Measurements from ENCODE around the gene RNF212. TPM values are rescaled to one million over a fixed set of nuclear protein-coding genes. Genes with fewer than 3 reads are reported as not detected.
"Not testable (repeated sequence)": the region's sequence is repeated elsewhere in the genome, so short reads cannot be mapped to it uniquely, and the experiment has no call there.

RNF212 gene
- total RNA-seq, 2 donors from 2014 or later = 7.1 to 15.3 TPM

- no peak for DNase-seq (ENCODE audit: low spot score)
- no peak overlapping the region for H3K27ac ChIP-seq
- WGBS = 88% methylated on average over 16 of the region's 16 CpGs
Observed at GRCh38 chr4:1048773-1049590, 64.4 kb downstream of the RNF212 start.

DNA sequence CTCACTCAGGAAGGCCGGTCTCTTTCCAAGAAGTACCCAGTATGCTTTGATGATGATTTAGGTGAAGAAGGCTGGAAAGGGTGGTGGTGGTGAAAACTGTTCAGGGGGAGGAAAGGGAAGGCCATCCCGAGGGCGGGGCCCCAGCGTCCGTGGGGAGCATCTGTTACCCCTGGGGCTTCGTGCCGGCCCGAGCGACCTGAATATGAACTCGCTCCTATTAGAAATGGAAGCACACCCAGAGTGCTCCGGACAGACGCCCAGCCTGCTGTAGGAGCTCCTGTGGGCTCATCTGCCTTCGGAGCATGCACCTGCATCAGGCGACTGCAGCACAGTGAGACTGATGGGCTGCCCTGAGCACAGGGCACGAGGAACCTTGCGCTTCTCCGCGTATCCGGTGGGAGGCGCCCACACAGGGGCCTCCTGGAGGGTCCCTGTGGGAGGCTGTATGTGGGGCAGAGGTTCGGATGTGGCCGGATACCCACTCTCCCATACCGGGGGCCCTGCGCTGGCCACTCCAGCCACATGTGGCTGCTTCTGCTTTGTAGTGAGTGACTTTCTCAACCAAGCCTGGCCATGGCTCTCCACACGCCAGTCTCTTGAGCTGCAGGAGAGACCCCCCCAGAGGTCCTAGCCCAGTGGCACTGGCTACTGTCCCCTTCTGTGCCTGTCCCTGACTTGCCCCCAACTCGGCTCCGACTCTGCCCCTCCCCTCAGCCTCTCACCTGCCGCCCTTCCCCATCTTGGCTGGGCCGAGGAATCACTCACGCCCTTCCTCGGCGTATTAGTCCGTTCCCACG is 65.2 kb downstream of the RNF212 start:
- H3K36me3 ChIP-seq = no peaks in the 10 kb centered on the region
- no peak overlapping the region for H3K27ac ChIP-seq
- no peaks in the 10 kb centered on the region for H3K4me1 ChIP-seq (replicated peaks)
- no peaks in the 10 kb centered on the region for H3K9me3 ChIP-seq
- H3K27me3 ChIP-seq (replicated peaks; ENCODE audit: insufficient read depth) = no peaks in the 10 kb centered on the region
- H3K4me3 ChIP-seq = no peak overlapping the region
- 81% methylated on average over 34 of the region's 34 CpGs for WGBS
- no peak for DNase-seq (ENCODE audit: low spot score)
- intact Hi-C loops (cut with DNase I) = no loop called here
- TF ChIP-seq POLR2A (IDR thresholded peaks at IDR 0.05) = no peak
- TF ChIP-seq POLR2AphosphoS5 (IDR thresholded peaks at IDR 0.05) = no peak
- no peak for TF ChIP-seq CTCF (IDR thresholded peaks at IDR 0.05)

More at GRCh38 chr4:1048773-1049590, 64.4 kb downstream of the RNF212 start:
- H3K4me3 ChIP-seq = no peak overlapping the region
- TF ChIP-seq POLR2A (IDR thresholded peaks at IDR 0.05) (no peak), CTCF (IDR thresholded peaks at IDR 0.05) (no peak), POLR2AphosphoS5 (IDR thresholded peaks at IDR 0.05) (no peak)
- no peaks in the 10 kb centered on the region for H3K9me3 ChIP-seq
- intact Hi-C loops (cut with DNase I) = no loop called here
- H3K36me3 ChIP-seq = no peaks in the 10 kb centered on the region
- H3K4me1 ChIP-seq (replicated peaks) = no peaks in the 10 kb centered on the region
- no peaks in the 10 kb centered on the region for H3K27me3 ChIP-seq (replicated peaks; ENCODE audit: insufficient read depth)

DNA sequence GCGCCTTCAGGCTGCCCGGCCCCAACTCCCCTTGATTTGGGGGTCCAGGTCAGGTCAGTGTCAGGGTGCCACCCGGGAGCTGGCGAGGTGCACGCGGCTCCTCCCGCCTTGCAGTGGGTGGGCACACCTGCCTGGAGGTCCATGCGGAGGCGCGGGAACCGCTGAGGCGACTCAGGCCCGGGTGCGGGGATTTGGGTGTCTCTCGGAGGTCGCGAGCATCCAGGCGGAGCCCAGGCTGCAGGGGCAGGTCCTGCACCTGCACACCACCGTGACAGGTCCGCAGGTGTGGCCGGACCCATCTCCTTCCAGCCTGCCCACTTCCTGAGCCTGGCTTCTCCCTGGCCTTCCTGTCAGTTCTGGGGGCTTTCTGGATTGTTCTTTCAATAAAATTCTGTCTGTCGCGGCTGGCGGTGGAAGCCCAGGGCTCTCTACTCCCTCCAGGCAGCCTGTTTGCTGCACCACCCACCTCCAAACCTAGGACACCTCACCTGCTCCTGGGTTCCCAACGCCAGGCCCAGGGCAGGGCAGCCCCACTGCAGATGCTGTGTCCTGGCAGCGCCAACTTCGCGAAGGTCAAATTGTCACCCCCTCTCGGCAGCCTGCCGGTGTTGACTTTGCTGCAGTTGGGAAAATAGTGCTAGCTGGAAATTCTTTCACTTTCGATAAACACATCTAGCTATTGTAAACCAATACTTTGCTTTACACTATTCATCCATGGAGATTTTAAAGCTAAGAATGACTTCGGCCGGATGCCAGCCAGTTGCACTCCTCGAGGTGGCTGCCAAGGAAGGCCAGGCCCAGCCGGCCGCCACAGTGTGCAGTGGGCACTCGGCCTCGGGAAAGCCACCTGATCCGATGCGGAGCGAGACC is 66.0 kb downstream of the RNF212 start:
- no peaks in the 10 kb centered on the region for H3K4me1 ChIP-seq (replicated peaks)
- H3K27me3 ChIP-seq (replicated peaks; ENCODE audit: insufficient read depth) = no peaks in the 10 kb centered on the region

DNA sequence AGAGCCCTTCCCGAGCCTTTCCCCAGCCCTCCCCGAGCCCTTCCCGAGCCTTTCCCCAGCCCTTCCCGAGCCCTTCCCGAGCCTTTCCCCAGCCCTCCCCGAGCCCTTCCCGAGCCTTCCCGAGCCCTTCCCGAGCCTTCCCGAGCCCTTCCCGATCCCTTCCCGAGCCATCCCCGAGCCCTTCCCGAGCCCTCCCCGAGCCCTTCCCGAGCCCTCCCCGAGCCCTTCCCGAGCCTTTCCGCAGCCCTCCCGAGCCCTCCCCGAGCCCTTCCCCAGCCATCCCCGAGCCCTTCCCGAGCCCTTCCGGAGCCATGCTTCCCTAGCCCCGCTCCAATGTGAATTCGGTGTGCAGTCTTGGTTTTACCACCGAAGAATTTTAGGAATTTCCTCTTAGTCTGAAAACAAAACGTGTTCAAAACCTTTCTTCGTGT is 66.8 kb downstream of the RNF212 start:
- H3K4me3 ChIP-seq; H3K9me3 ChIP-seq; H3K36me3 ChIP-seq; H3K27ac ChIP-seq; H3K27me3 ChIP-seq (replicated peaks; ENCODE audit: insufficient read depth); intact Hi-C loops (cut with DNase I); H3K4me1 ChIP-seq (replicated peaks): not testable (repeated sequence)
- WGBS = 23% methylated on average over 29 of the region's 29 CpGs
- peak; percentile 48 for DNase-seq (ENCODE audit: low spot score)

More for the DNA sequence above, 66.0 kb downstream of the RNF212 start:
- intact Hi-C loops (cut with DNase I) = no loop called here
- 51% methylated on average over 41 of the region's 41 CpGs for WGBS
- TF ChIP-seq CTCF (IDR thresholded peaks at IDR 0.05) (no peak), POLR2AphosphoS5 (IDR thresholded peaks at IDR 0.05) (no peak), POLR2A (IDR thresholded peaks at IDR 0.05) (no peak)
- Histone ChIP-seq H3K36me3 (no peaks in the 10 kb centered on the region), H3K9me3 (no peaks in the 10 kb centered on the region), H3K4me3 (no peak overlapping the region), H3K27ac (no peak overlapping the region)
- DNase-seq (ENCODE audit: low spot score) = no peak
